ENCODE data around the gene BLCAP.

Gene BLCAP

DNA sequence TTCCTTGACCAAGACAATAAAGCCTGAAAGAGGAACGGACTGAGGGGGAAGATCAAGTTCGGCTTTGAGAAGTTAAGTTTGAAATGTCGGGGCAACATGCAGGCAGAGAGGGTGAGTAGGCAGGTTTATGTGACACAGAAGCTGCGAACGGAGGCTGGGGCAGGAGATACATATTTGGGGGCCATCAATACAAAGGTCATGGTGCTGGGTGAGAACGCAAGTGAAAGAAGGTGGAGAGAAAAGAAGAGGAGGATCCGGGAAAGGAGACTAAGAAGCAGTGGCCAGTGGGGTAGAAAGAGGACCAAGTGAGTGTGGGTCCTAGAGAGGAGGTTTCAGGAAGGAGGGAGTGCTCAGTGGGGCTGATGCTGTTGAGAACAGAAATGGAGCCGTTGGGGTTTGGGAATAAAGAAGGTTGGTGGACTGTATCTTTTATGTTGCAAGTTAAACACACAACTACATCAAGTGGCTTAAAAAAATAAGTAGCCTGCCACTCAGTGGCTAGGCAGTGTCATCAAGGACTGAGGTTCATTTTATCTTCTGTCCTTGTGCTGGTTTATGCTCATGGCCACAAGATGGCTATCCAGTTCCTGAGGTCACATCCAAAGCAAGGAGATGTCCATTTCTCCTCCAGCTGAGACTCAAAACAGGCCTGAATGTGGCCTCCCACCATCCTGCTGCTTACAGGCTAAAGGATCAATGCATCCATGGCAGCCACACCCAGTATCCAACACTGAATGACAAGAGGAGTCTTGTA lies 1.7 kb upstream of the BLCAP start:
- peak in 1 of 2 experiments; percentile 30 for DNase-seq

DNA sequence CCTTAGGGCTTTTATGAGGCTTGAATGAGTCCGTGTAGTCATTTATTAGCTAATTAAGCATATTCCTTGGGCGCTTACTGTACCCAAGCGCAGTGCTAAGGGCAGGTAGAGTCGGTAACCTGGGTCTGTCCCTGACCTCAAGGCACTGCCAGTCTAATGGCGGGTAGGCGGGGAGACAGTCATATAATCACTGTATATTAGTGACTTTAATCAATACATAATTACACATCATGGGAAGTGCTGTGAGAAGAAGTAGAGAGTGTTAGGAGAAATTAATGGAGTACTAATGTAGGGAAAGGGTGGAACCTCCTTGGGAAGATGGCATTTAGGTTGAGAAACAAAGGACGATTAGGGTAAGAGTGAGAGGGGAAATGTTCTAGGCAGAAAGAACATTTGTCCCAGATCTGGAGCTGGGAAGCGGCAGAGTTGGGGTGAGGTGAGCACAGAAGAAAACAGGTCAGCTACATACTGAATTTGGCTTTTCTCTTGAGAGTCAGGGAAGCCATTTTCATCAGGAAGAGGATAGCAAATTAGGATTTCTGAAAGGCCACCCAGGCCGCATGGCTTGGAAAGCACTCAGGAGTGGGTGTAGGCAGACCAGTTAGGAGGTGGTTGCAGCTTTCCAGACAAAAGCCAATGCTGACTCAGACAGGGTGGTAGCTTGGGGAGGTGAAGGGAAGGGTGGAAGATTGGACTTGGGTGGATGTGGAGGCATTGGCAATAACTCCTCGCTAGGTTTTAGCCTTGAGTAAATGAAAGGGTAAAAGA lies 954 bp upstream of the BLCAP start:
- DNase-seq: no peak

DNA sequence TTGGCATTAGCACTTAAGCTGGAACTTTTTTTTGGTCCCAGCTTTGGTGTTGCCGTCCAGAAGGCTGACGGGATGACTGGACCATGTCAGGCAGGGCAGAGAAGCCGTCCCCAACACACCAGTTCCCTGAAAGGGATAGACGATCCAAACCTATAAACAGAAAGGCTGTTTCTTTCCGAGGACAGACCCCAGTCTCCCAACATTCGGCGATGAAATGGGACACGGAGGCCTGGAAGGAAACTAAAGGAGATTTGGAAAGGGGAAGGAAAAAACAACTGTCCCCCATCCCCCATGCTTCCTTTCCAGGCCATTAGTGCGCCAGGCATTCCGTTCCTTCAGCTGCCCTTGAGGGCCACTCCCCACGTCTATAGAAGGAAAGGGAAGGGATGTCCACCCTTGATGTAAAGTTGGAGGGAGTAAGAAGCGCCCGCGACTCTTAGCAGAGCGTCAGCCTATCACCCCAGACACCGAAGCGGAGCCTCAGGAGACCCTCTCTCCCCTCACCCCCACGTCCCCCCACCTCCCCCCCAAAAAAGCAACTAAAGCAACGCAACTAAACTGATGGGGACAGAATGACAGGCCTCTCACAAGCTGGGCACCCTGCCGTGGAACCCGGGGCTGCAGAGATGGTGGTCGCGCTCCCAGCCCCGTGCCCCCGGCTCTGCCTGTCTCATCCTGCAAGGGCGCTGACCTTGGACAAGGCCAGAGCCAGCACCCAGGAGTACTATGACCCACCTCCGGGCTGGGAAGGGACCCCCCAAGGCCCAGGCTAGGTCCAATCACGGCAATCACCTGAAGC lies 638 bp downstream of the BLCAP start:
- DNase-seq: no peak

DNA sequence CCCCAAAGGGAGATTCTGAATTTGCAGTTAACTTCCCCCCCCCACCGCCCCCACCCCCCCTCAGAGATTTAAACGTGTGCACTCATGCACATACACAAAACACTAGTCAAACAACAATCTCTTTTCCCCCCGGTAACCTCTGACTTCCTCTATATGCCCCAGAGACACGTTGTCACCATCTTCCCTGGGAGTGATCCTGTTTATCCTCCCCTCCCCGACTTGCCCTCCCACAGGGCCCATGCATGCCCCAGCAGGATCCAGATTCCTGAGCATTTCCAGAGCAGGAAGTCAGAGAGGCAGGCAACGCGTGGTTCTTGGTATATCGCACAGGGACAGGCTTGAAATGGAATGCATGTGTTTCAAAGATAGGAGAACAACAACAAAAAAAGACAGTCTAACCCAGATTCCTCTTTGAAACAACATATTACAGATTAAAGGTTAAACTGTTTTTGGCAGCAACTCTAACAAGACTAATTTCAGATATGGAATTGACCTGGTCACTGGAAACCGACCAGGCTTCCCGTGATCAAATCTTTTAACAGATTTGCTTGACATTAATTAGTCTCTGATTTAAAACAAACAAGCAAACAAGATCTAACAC lies 1.3 kb downstream of the BLCAP start:
- DNase-seq: no peak

DNA sequence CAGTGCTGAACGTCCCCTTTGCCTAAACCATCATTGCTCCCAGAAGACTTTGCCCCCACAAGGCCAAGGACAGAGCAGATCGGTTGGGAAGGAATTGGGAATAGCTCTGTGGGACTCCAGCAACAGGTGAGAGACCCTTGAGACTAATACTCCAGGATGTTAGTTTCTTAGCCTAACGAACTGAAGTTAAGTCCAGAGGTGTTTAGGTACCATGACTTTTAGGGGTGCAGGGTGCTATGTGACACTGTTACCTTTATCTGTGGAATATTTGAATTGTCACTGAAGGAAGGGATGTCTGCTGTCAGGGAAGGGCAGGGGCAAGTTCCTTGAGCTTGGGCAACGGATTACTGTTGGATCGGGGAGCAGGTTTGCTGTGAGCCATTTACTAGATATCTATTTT lies 1.9 kb downstream of the BLCAP start:
- no peak for DNase-seq

DNA sequence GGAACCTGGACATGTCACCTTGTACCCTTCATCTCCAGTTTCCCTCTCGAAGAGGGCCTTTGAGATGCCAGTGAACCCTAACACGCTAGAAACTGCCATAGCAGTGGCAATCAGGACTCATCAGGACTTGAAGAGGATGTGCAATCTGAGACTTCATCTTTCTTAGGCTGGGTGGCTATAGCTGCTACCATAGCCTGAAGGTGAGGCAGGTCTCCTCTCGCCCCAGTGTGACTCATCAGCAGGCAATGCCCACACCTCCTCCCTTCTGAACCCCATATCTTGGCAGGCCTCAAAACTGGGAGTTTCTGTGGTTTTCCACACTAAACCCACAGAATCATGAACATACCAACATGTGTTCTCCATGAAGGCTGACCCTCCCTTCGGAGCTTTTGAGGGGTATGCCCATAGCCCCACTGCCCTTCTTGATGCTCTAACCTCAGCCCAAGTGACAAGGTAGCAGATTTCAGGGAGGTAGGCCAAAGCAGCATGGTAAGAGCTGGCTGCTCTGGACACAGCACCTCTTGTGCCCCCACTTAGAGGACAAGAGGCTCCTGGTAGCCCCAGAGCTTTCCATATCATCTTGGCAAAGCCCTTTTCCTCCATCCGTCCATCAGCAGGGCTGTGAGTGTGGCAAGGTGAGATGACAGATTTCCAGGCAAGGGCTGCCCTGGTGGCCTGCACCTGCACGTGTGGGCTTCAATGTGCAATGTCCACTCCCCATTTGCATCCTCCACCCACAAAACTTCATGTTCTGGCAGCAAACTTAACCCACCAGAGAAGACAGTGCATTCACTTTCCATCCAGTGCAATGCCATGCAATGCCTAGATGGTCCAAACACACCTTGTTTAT lies 2.6 kb downstream of the BLCAP start:
- DNase-seq: no peak

DNA sequence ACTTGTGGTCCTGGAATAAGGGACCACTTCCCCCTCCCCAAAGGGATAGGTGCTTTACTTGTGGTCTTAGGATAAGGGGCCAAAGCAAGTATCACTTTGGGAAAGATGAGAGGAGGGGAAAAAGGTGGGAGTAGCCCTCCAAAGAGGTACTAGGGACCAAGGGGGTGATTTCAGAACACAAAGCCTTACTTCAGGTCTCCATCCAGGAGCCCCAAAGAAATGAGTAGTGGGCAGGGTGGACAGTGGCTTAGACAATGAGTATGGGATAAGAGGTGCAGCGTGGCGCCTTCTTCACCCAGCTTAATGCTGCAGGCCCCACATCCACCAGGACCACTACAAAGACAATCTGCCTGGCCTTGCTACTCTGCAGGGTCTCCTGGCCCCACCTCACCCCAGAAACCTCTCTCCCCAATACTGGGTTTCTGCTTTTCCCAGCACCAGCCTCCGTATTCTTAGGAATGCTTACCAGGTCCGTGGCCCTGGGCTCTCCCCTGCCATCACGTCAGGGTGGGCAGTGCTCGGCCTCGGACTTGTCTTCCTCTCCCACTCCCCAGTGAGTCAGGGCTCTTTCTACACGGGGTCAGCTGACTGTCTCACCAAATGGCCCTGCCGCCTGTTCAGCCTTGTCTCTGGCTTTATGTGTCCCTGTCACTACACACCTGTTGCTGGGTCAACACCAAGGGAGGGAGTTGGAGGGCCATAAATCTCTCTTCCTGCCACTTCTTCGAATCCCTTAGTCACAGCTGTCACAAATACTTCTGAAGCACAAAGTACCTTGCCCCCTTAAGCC lies 3.6 kb downstream of the BLCAP start:
- DNase-seq: no peak

DNA sequence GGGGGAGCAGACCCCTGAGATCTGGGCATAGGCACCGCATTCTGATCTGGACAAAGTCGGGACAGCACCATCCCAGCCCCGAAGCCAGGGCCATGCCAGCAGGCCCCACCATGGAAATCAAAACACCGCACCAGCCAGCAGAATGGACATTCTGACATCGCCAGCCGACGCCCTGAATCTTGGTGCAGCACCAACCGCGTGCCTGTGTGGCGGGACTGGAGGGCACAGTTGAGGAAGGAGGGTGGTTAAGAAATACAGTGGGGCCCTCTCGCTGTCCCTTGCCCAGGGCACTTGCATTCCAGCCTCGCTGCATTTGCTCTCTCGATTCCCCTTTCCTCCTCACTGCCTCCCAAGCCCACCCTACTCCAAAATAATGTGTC lies 4.7 kb downstream of the BLCAP start:
- DNase-seq: no peak

DNA sequence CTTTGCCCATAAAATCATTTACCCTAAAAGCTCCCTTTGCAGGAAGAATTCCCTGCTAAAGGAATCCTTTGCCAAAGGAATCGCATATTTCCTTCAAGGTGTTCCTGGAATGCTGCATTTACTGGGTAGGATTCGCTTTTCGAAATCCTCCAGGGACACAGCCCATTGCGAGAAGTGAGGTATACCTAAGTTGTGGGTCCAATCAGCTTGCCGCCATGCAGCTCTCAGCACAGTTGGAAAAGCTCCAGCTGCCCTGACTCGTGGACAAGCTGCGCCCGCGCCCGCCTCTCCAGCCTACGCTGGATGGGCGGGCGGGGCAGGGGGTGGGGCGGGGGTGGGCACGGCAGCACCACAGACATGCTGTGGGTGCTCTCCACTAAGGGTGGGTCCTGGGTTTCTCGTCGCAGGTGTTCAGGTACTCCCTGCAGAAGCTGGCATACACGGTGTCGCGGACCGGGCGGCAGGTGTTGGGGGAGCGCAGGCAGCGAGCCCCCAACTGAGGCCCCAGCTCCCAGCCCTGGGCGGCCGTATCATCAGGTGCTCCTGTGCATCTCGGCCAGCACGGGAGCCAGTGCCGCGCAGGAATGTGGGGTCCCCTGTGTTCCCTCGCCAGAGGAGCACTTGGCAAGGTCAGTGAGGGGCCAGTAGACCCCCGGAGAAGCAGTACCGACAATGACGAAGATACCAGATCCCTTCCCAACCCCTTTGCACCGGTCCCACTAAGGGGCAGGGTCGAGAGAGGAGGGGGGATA lies 5.2 kb downstream of the BLCAP start:
- no peak for DNase-seq

DNA sequence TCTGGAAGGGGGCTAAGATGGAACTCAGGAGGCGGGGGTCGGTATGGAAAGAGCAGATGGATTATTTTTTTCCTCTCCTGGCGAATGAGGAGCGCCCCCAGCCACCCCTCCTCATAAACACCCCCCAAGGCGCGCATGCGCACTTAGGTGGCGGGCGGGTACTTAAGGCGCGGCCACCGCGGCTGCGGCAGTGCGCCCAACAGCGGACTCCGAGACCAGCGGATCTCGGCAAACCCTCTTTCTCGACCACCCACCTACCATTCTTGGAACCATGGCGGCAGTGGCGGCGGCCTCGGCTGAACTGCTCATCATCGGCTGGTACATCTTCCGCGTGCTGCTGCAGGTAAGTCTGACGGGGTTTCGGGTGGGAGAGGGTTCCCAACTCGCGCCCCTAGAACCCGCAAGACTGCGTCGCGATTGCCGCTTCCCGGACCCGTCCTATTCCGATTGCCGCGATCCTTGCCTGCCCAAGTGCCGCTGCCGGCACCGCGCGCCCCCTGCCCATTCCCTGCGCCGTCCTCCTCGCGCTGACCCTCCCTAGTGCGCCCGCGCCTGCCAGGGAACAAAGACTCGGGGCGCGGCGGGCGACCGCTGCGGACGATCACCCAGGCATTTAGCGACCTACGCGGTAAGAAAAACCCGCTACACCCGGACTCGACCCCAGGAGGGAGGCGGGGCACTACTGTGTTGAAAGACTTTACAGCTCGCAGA lies 6.5 kb downstream of the BLCAP start, which contains the start of gene NNAT:
Gene NNAT, plus strand, starts transcription at position 190 of the 711 bp plus-strand sequence. Its CDS starts 82 bp downstream, at position 272.
- DNase-seq: no peak

DNA sequence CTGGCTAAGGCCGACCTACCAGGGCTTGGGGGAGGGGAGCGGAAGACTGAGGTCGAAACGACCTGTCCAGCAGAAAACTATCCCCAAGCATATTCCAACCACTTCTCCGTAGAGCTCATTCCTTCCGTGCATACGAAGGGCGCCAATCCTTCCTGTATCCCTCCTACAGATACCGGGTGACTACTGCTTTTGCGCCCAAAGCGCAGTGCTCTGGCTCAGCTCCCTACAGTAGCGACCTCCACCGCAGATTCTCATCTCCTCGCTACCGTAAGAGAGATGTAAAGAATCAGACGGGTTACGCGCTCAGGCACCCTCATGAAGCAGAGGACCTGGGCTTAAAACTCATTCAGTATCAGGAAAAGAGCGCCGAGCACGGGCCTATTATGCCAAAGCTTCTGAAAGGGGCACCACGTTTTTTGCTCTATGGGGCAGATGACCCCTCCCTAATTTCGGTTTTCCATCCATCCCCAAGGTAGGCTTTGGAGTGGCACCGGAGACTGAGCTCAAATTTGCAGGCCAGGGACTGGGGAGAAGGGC lies 7.2 kb downstream of the BLCAP start:
- DNase-seq: no peak

DNA sequence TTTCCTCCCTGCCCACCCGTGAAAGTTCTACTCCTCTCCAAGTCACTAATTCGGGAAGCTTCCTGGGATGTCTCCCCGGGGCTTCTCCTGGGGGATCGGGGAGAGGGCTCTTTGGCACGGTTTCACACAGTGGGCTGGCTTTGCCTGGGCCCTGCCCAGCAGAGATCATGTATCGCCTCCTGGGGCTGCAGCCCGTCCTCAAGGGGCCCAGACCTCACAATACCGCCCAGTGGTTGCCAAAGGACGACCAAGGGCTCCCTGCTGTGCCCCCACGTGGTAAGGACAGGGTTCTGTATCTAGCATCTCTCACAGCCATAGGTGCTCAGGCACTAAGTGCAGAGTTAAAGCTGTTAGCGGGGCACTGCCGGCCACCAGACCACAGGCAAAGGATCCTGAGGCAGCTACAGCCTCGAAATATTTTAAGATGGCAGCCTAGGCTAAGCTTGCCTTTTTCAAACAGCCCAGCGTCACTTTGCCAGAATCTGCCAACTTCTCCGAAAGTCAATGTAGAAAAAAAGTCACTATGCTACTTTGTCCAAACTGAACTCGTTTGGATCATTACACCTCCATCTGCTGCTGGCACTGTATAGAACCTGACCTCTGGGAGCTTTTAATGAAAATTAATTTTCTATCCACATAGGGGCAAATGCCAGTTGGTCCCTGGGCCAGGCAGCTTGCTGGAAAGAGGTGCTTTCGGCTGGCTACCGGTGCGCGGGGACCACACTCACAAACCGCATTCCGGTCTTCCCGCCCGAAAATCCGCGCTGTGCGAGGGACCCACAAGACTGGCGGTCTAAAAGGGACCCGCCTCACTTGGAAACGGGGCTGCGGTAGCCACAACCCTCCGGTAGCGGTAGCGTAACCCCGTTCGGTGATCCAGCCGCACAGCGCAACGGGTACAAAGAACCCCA lies 7.9 kb downstream of the BLCAP start:
- DNase-seq: peak in 1 of 2 experiments; percentile 41

DNA sequence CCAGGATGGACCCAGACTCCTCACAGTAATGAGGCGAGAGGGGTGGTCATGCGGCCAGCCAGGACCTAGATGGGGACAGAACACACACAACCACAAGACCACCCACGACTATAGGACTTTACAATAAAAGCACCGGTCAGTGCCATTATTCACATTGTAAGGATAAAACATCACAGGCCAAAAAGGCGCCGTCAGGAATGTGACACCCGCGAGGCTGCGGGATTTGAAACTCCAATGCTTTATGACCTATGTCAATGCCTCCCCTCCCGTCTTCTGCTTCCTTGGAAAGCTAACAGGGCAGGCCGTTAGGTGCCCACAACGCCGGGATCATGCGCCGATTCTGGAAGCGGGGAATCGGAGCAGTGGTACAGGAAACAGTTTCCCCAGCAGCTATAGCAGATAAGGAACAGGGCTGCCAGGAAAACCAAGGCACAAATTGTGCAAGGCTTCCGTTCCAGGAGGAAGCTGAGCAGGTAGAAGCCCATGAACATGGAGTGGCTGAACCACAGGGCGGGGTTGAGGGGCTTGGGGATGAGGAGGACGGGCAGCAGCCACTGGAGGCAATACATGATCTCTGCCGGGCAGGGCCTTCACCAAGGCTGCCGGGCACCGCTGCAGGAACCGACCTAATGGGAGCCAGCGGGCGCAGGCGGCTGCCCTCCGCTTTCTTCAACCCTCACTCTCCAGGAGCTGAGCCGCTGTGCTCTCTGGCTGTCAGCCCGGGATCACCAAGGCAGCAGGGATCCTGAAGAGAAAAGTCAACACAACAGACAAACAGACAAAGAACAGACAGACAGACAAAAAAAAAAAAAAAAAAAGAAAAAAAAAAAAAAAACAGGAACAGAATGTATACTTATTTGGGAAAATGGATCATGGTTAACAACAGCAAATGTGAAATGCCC lies 8.8 kb downstream of the BLCAP start:
- no peak for DNase-seq

DNA sequence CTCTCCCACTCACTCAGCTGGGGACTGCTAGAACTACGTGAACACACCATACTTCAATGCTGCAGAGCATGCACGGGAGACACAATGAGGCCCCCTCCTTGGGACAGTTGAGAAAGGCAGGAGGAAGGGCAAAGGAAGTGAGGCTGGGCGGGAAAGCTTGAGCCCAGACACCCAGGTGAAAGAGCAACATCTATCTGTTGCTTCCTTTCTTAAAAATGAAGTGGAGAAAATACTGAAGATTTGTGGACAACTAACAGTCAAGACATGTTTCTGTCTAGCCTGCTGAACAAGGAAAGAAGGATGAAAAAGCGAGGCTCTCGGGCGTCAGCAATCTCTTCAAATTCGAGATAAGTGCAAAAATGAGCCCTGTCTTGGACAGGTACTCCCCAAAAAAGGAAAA lies 9.6 kb downstream of the BLCAP start:
- no peak for DNase-seq

DNA sequence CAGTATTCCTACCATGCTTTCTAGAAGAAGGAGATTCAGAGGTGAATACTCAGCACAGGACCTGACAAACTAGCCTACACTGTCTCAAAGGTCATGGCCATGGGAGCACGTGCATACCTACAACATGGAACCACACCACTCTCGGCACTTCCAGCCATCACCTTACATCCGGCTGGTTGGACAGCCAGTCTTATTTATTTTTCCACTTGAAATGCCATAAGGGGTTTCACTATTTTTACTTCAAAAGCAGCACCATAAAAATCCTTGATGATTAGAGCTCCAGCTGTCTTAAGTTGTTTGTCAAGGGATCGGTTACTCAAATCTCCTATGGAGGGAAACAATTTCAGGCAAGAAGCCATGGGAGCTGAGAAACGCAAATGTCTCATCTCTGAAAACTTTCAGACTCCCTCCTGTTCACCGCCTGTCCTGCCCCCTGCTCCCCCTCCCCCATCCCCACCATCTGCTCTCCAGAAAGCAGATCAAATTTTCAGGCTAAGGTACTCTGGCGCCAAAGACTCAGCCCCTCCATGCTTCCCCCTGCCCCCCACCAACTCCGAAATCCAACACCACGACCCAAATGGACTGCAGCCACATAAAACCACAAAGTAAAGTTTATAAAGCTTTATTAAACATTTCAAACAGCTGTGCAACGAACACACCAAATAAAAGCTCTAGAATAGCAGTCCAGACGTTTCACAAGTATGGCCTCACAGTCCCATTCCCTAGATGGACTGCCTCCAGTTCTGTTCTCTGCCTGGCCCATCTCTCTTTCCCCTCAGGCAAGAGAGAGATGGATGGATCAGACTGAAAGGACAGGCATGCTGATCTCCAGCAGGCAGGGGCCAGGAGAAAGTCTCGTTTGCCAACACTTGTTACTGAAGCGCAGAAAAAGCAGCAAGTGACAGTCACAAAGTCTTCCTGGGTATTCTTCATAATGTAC lies 10.6 kb downstream of the BLCAP start:
- no peak for DNase-seq

DNA sequence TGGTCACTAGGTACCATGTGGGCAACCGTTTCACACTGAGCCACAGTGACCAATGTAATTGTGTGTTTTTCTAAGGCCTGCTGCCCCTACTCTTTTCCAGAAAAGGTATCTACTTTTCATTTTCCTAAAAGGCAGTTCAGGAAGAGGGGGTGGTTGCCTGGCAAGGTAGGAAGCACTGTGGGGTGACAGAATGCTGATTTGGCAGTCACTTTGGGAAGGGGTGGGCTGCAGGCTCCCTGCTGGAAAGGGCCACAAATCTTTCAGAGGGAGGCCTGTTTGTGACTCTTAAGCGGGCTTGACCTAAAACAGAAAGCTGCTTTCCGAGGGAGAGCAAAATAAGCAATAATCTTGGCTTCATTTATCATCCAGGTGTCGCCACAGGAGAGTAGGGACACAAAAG lies 11.8 kb downstream of the BLCAP start:
- no peak for DNase-seq
